ENCODE results near the gene MYH2. TPM values are rescaled to one million over a fixed set of nuclear protein-coding genes. Genes with fewer than 3 reads are reported as not detected.

MYH2 gene
- total RNA-seq, 1 experiment from 2014 or later: not detected

DNA sequence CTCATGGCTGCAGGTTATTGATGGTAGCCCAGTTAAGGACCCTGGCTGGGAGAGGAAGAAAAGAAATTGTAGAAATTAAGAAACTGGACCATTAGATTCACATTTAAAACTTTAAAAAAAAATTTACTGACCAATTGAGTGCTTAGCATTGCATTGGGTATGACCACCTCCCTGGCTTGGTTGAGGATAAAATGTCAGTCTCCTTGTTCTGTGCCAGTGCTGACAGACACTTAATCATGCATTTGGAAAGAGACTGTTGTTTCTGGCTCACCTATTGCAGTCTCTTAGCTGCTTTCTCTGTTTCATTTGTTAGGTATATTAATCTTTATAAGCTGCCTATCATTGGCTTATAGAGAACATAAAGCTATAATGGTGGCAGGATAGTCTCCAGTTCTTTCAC is 32.8 kb downstream of the MYH2 start:
- no peak for DNase-seq (ENCODE audit: low read depth)

DNA sequence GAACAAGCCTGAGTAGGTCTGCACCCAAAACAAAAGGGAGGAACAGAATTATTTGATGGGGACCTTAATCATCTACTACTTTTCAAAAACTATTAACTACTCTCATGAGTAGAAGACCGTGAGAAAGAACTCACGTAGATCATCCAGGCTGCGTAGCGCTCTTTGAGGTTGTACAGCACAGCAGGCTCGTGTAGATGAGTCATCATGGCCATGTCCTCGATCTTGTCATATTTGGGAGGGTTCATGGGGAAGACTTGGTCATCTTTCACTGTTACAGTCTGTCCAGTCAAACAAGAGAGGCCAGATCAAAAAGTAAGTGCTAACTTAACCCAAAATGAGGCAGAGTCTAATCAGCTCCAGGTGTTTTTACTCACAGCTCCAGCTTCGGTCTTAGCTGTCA is 33.4 kb downstream of the MYH2 start:
- DNase-seq (ENCODE audit: low read depth): no peak

DNA sequence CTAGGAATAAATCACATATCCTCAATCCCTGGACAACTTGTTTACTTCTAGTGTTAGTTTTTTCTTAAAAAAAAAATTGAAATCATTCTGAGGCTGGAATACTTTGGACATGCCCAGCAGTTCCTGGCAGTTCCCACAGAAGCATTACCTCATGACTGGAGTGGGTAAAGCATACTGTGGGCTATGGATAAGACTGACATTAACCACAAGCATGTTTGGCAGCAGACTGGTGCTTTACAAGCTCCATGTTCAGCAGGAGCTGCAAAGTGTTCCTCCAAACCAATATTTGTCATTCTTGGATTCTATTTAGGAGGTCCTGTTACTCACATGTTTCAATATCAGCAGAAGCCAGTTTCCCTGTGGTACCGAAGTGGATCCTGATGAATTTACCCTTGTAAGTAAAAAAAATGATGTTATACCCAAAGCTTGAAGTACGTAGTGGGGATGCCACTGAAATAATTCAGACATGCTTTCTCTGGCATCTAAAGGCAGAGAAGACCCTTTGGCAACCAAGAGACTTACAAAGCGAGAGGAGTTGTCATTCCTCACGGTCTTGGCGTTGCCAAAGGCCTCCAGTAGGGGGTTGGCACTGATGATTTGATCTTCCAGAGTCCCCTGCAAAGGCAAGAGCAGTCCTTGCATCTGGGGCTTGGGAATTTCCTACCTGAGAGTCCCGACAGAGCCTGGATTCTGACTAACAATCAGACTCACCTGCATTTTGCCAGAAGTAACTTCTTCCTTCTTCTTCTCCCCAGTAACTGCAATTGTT is 36.0 kb downstream of the MYH2 start:
- DNase-seq (ENCODE audit: low read depth): peak; percentile 9

DNA sequence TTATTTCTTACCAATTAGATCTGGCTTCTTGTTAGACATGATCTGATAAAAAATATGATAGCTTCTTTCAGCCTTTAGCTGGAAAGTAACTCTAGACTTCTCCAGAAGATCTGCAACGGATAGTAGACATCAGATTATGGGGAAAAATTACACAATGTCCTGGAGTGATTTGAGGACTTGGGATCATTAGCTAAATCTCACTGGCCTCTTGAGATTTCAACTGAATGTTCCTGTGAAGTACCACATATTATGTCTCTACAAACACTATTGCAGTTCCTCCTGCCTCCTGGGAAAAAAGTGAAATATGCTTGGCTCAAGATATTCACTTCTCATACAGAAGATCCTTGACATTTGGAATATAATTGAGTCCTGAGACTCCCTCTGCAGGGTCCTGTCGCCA is 36.6 kb downstream of the MYH2 start:
- DNase-seq (ENCODE audit: low read depth): no peak

DNA sequence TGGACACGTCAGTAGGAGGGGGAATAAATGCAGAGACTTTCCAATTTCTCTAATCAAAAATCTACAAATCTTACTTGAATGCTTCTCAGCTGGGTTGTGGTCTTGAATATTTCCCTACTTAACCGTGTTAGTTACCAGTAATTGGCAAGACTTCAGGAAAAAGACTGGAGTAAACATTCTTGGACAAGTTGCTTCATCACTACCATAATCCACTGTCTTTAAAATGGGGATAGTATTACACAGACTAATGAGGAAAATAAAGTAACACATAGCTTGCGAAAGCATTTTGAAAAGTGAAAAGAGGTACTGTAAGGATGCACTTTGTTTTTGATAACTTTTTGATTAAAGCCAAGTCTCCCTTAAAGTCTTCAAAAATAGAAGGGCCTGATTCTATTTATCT is 49.5 kb downstream of the MYH2 start:
- DNase-seq (ENCODE audit: low read depth): no peak

DNA sequence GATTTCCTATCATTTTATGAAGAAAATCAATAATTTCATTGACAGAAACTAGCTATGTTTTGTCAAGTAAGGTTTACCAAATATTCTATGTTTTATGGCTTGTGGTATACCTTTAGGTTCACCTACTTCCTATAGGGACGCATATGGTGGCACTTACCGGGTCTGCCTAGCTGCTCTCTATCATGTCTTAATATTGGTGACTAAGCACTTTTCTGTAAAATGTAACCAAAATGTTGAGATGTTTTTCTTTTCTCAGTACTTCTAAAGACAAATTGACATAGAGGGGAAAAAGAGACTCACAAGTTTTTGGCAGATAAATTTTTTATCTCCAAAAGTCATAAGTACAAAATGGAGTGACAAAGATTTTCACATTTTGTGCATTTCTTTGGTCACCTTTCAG is 57.5 kb downstream of the MYH2 start:
- no peak for DNase-seq (ENCODE audit: low read depth)

DNA sequence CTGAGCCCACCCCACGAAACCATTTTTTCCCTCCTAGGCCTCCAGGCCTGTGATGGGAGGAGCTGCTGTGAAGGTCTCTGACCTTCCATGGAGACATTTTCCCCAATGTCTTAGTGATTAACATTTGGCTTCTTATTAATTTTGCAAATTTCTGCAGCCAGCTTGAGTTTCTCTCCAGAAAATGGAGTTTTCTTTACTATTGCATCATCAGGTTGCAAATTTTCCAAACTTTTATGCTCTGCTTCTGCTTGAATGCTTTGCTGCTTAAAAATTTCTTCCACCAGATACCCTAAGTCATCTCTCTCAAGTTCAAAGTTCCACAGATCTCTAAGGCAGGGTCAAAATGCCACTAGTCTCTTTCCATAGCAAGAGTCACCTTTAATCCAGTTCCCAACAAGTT is 67.2 kb downstream of the MYH2 start:
- DNase-seq (ENCODE audit: low read depth): no peak

DNA sequence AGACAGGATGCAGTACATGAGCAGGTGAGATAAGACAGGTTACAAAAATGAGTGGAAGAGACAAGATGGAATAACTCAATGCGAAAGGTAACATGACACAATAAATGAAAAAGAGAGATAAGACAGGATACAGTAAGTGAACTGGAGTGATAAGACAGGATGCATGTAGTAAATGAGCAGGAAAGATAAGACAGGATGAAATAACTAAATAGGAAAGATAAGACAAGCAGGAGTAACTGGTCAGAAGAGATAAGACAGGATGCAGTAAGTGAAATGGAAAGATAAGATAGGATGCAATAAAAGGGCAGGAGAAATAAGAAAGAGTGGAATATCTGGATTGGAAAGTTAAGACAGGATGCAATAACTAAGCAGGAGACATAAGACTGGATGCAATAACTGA is 71.8 kb downstream of the MYH2 start:
- no peak for DNase-seq (ENCODE audit: low read depth)

DNA sequence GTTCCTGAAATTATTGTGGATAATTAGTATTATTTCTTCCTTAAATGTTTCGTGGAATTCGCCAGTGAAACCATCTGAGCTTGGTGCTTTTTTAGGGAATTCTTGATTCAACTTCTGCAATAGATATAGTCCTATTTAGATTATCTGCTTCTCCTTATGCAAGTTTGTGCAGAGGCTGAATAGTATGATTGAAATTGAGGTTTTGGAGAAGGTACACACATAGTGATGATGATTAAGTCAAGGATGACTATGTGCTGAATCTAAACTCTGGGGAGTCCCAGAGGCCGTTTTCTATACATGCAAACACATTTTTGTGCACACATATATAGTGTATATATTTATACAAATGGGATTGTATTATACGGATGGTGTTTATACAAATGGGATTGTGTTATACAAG is 74.9 kb downstream of the MYH2 start:
- DNase-seq (ENCODE audit: low read depth): no peak

DNA sequence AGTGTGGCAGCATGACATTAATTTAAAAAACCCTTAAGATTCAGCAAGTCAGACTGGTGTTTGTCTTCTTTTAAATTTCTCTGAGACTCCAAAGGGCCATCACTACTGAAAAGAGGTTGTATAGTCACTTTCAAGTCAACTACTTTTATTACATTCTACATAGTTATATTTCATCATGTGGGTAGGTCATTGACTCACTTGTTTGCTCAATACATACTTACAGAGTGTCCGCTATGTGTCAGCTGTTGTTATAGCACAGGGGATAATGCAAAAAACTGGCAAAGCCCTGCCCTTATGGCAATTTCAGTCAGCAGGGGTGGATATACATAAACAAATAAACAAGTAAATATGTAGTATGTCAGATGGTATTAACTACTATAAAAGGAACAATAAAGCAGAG is 77.6 kb downstream of the MYH2 start:
- no peak for DNase-seq (ENCODE audit: low read depth)

Other genes with a start within 250 kb of the MYH2 start
- gene MYH13, start 176.7 kb downstream of the MYH2 start, total RNA-seq (2014; rRNA removed; shearing (Covaris generic)): 0.02 TPM in 1 of 2 replicates, not detected in the other
- not detected in 2 replicates for gene MYH8, start 127.7 kb downstream of the MYH2 start, total RNA-seq (2014; rRNA removed; shearing (Covaris generic))
- not detected in 2 replicates for gene MYH4, start 80.1 kb downstream of the MYH2 start, total RNA-seq (2014; rRNA removed; shearing (Covaris generic))
- not detected in 2 replicates for gene MYH1, start 31.1 kb downstream of the MYH2 start, total RNA-seq (2014; rRNA removed; shearing (Covaris generic))
- gene MYH3, start 107.7 kb upstream of the MYH2 start, total RNA-seq (2014; rRNA removed; shearing (Covaris generic)): under 0.01 and 0.30 TPM in 2 replicates
- 19.9 and 29.5 TPM in 2 replicates for gene SCO1, start 147.9 kb upstream of the MYH2 start, total RNA-seq (2014; rRNA removed; shearing (Covaris generic))
- gene ADPRM, start 147.9 kb upstream of the MYH2 start, total RNA-seq (2014; rRNA removed; shearing (Covaris generic)): 3.5 and 9.5 TPM in 2 replicates
- 0.32 TPM in 1 of 2 replicates, not detected in the other for gene TMEM220, start 180.4 kb upstream of the MYH2 start, total RNA-seq (2014; rRNA removed; shearing (Covaris generic))

Measured in M059J (cell line).